Subcutaneous adipose tissue (tissue), 4 donors: Measurements from ENCODE around the gene NFX1. TPM values are rescaled to one million over a fixed set of nuclear protein-coding genes. Genes with fewer than 3 reads are reported as not detected.

Experiments used
- total RNA-seq, 4 donors: library from RNA; depleted of rRNA; stranded (reverse); fragments of >200 nt; gene quantifications; one replicate each; pipeline ENCODE4 v1.1.0, GENCODE V29; 2016
- TF ChIP-seq, protein P1 (sequence below): fragments of 450-650 bp; IDR thresholded peaks from one replicate; pipeline ENCODE4 v1.5.1; 2016; ENCODE audit warnings: low read depth, mild to moderate bottlenecking, control low read depth, antibody characterized with exemption, moderate library complexity

Gene NFX1
- total RNA-seq, 4 donors from 2014 or later = 33.5 to 43.2 (median 39.0) TPM

DNA sequence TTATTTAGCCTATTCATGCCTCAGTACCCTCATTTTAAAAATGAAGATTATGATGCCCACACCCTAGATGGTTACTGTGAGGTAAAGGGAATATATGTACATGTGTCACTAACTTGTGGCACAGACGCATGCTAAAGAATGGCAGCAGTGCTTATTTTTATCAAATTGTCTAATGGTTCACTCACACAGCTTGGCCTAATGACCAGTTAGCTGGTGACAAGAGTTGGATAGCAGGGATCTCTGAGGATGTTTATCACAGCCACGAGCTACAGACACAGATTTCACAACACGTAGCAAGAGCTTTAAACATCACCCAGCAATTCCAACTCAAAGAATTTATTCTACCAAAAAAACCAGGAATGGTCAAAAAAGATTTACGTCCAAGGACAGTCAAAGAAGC, 33.0 kb upstream of the NFX1 start:
- TF ChIP-seq, protein P1, sequence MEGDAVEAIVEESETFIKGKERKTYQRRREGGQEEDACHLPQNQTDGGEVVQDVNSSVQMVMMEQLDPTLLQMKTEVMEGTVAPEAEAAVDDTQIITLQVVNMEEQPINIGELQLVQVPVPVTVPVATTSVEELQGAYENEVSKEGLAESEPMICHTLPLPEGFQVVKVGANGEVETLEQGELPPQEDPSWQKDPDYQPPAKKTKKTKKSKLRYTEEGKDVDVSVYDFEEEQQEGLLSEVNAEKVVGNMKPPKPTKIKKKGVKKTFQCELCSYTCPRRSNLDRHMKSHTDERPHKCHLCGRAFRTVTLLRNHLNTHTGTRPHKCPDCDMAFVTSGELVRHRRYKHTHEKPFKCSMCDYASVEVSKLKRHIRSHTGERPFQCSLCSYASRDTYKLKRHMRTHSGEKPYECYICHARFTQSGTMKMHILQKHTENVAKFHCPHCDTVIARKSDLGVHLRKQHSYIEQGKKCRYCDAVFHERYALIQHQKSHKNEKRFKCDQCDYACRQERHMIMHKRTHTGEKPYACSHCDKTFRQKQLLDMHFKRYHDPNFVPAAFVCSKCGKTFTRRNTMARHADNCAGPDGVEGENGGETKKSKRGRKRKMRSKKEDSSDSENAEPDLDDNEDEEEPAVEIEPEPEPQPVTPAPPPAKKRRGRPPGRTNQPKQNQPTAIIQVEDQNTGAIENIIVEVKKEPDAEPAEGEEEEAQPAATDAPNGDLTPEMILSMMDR = no peak

DNA sequence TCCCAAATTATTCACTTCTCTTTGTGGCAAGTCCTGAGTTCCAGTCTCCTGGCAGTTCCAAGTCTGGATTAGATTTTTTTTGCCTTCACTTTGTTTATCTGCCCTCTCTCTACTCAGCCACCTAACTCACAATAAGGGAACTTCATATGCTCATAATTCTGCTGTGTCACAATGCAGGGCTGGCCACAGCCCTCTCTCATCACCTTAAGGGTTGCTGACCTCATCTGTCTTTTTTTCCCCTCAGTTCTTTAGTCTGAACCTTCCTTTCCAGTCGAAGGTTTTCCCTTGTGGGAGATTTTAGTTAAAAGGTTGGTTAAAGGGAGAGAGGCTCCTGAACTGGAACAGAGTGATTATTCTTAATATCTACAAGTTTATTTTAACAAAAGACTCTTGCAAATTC, 29.9 kb upstream of the NFX1 start:
- TF ChIP-seq, protein P1 = no peak

DNA sequence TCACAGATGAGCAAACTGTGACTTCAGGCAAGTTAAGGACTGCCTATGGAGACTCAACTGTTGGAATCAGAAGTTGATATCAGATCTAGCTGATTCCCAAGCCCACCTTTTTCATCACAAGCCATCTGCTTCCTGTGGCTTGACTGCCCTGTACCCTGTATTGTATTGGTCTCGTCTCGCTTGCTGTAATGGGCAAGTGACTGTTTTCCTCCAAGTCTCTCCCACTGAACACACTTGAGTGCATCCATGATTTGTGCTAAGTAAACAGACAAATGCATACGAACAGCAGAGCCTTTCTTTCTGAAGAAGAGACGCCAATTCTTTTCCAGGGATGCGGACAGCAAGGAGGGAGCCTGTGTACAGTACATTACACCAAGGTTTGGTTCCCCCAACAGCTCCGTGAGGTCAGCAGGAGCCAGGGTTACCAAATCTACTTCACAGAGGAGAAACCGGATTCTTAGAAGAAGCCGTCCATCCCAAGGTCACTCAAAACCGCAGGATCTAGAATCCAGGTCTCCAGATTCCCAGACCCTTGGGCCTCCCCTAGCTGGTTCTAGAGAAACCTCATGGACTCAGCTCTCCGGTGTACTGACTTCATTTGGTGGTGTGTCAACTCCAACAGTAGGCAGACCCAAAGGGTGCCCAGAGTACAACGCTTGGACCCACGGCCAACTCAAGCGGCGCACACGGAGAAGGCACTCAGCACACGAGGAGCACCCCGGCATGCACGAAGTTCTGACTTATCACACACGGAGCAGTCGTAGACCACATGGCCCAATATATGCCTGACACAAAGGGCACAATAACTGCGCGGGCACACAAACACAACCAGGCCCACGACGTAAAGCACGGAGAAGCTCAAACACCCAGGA, 26.9 kb upstream of the NFX1 start:
- TF ChIP-seq, protein P1 = no peak

DNA sequence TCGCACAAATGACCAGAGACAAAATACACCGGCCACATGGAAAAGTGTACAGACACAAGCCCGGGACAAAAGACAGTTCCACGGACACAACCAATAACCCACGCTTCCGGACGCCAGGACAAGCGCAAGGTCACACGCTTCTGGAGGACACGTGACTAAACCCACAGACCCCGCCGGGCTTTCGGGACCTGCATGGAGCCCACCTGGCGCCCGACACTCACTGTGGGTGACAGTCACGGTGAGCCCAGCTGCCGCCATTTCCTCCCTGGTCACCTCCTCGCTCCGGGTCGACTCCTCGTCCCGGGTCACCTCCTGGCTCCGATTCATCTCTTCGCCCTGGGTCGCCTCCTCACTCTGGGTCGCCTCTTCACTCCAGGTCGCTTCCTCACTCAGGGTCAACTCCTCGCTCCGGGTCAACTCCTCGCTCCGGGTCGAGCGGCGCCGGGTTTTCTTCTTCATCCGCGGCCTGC, 26.3 kb upstream of the NFX1 start:
- TF ChIP-seq, protein P1 = no peak

DNA sequence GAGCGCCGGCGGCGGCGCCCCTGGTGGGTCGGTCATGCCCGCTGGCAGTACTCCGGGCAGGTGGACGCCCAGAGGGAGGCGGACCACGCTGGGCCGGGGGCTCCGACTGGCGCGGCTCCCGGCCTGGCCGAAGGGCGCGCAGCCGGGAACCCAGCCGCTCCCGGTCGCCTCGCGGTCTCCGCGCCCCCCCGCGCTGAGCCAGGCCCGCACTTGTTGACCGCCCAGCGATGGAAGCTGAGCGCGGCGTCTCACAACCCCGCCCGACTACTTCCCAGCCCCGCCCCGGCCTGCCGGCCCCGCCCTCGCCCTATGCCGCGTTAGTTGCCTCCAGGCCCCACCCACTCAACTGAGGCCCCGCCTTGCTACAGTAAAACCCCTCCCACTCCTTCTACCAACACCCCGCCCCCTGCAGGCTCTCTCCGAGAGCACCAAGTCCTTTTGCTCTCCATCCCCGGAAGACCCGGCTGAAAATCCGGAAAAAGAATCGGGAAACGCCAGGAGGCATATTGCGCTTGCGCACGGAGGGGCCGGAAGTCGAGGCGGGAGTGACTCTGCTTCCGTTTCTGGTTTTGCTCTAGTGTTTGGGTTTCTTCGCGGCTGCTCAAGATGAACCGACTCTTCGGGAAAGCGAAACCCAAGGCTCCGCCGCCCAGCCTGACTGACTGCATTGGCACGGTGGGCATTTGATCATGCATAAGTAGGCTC, 25.7 kb upstream of the NFX1 start, which contains the start of the genes BAG1 and CHMP5:
Gene BAG1, minus strand, starts transcription at position 236 of the 705 bp plus-strand sequence.
Gene CHMP5, plus strand, starts transcription at position 577 of the 705 bp plus-strand sequence. Its CDS starts 30 bp downstream, at position 607.
- TF ChIP-seq, protein P1 = no peak

- TF ChIP-seq, protein P1 = no peak
Measured at GRCh38 chr9:33265211-33265865, 25.0 kb upstream of the NFX1 start.
